Spleen (tissue), 7 donors: Measurements from ENCODE around the gene GRK5.

Experiments used
- CTCF ChIP-seq, 11 experiments: fragments of 200-600 bp in 7 of 11; fragments of 450-650 bp in 4 of 11; sonication (generic) in 4 of 11; IDR thresholded peaks in 8 of 11; conservative IDR thresholded peaks in 3 of 11; 1 replicate in 7 of 11; 2 replicates in 4 of 11; pipeline versions ENCODE4 v1.4.0 to v1.8.0; 2016 to 2021; ENCODE audit warnings: antibody characterized with exemption in 11 of 11, inconsistent platforms in 4 of 11, mild to moderate bottlenecking in 1 of 11
- POLR2A ChIP-seq, 3 donors: fragments of 450-650 bp; IDR thresholded peaks; one replicate each; pipeline ENCODE4 v1.5.1; 2017; ENCODE audit warnings: antibody characterized with exemption in 3 of 3, mild to moderate bottlenecking in 1 of 3
- POLR2AphosphoS5 ChIP-seq, 3 donors: sonication (generic); formaldehyde crosslinking; IDR thresholded peaks; one replicate each; pipeline ENCODE4 v1.5.1; 2017; ENCODE audit warnings: antibody characterized with exemption in 3 of 3
- donor health status: DM: no; HTN: no; CAD: no; lungs with moderate emphysema.
- donor health status: DM: no; HTN: no; CAD: no.
- donor health status: DM: no; HTN: no; CAD: no.

DNA sequence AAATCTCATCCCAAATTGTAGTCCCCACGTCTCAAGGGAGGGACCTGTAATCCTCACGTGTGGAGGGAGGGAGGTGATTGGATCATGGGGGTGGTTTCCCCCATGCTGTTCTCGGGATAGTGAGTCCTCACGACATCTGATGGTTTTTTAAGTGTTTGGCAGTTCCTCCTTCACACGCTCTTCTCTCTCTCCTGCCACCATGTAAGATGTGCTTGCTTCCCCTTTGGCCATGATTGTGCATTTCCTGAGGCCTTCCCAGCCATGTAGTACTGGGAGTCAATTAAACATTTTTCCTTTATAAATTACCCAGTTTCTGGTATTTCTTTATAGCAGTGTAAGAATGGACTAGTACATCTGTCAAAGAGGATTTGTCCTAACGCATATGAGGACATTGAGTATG is 275.6 kb downstream of the GRK5 start:
- no peak for TF ChIP-seq CTCF (IDR thresholded peaks at IDR 0.05 in 8 of 11, conservative IDR thresholded peaks at IDR 0.05 in 3 of 11)
- TF ChIP-seq POLR2A (IDR thresholded peaks at IDR 0.05): no peak
- no peak for TF ChIP-seq POLR2AphosphoS5 (IDR thresholded peaks at IDR 0.05)
